HG03066 (cell line): ENCODE measurements around the gene NEURL1.

ENCODE experiments used
- ATAC-seq: cut with Tn5 transposase; IDR thresholded peaks from one replicate; pipeline ENCODE4 v1.9.1; 2021; ENCODE audit warnings: low read depth; ENCODE audit not compliant: unreplicated experiment

Gene NEURL1

DNA sequence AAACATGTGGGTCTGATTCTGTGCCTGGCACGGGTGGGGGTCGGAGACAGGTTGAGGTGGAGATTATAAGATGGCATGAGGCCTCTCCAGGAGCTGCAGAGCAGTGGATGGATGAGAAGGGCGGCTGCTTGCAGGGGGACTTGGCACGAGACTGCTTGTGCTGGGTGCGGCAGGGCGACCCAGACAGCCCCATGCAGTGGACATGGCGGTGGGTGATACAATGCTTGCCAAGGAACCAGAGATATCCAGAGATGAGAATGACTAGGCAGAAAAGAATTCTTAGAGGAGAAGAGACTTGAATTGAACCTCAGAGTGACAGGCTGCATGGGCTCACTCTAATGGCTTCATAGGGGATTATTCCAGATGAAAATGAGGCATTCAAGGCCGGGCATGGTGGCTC lies 145.4 kb downstream of the NEURL1 start:
- ATAC-seq: no peak

DNA sequence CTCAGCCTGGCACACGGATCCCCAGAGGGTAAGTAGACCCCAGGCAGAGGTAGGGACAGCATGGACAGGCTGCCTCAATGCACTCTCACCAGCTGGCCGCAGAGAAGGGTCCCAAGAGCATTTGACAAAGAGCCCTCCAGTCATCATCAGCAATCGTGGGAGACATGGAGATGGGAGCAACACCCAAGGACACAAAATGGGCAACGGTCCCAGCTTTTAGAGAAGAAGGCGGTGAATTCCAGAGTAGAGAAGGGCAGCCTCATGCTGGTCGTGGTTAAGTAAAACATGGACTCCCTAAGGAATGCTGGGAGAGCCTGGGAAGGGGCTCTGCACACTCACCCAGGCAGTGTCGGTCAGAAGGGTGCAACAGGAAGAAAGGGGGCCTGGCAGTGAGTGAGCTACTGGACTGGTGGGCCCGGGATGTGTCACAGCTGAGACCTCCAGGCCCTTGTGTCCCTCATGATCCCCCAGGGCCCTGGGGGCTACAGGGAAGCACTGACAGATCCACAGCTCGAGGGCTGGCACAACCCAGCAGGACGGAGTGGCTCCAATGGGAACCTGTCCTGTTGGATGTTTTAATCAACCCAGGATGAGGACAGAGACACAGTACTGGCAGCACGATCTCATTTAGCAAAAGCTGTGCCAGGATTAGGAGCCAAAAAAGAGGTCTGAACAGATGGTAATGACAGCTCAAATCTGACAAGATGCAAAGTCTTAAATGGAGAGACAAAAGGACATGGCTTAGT lies 147.1 kb downstream of the NEURL1 start:
- no peak for ATAC-seq

DNA sequence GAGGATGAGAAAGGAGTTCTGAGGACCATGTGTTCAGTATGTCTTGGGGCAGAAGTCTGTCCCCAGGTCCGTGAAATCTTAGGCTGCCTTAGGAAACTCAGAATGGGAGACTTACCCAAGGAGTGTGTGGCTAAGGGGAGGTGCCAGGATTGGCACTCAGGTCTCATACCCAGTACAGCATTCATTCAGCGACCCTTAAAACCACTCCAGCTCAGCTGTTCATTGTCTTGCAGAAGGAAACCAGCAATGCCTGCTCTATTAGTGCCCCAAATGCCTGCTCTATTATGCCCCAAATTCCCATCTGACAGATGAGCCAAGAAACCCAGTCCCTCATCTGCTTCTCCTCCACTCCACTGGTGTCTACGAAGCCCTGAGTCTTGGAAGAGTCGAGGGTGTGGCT lies 147.8 kb downstream of the NEURL1 start:
- no peak for ATAC-seq
